A673 (cell line): ENCODE data around the gene RPRD1B.

Source experiments
- CTCF ChIP-seq: fragments of 300-800, 200-600 bp; sonication (generic); conservative IDR thresholded peaks from 2 replicates; pipeline ENCODE4 v1.5.1; 2017; ENCODE audit warnings: low read depth, mild to moderate bottlenecking, antibody characterized with exemption, low read length, moderate library complexity, mixed read lengths
- EZH2 ChIP-seq: fragments of 200-600 bp; sonication (generic); IDR thresholded peaks from 2 replicates; pipeline ENCODE4 v1.6.1; 2017; ENCODE audit warnings: borderline replicate concordance, low read depth, mild to moderate bottlenecking, mixed read lengths, antibody characterized with exemption, low read length; ENCODE audit not compliant: poor library complexity, severe bottlenecking

GRCh38 chr20:37986044-37986858, 47.3 kb upstream of the RPRD1B start:
- TF ChIP-seq CTCF, result no peak
- no peak for TF ChIP-seq EZH2
